Measurements from ENCODE around the gene VSTM2B.

The VSTM2B gene

DNA sequence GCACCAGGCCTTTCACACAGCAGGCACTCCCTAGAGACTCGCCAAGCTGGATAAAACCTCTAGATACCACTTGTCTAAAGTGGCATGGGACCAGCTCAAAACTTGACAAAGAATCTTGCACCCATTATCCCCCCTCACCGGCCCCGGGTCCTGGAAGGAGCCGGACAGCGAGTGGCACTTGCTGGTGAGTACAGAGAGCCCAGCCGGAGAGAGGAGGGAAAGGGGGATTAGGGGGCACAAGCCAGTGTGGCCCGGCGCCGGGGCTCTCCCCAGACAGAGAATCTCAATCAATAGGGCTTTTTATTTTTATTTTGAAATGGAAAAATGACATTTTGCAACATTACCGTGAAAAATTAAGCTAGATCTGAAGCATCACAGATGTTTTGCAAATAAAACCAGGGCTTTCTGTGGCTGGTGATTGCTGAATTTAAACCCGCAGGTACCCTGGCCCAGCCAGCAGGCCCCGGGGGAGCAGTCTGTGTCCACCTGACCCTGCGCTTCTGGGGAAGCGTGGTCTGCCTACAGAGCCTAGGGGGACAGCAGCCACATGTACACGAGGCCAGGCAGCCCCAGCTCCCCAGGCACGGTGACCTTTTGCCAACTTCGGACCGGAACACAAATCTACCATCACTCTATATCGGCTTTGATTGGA, 10.0 kb upstream of the VSTM2B start:
- DNase-seq (ENCODE audit: low read depth), result no peak
- no peak overlapping the region for H3K4me3 ChIP-seq (ENCODE audit: low read length)
- TF ChIP-seq, protein P1, sequence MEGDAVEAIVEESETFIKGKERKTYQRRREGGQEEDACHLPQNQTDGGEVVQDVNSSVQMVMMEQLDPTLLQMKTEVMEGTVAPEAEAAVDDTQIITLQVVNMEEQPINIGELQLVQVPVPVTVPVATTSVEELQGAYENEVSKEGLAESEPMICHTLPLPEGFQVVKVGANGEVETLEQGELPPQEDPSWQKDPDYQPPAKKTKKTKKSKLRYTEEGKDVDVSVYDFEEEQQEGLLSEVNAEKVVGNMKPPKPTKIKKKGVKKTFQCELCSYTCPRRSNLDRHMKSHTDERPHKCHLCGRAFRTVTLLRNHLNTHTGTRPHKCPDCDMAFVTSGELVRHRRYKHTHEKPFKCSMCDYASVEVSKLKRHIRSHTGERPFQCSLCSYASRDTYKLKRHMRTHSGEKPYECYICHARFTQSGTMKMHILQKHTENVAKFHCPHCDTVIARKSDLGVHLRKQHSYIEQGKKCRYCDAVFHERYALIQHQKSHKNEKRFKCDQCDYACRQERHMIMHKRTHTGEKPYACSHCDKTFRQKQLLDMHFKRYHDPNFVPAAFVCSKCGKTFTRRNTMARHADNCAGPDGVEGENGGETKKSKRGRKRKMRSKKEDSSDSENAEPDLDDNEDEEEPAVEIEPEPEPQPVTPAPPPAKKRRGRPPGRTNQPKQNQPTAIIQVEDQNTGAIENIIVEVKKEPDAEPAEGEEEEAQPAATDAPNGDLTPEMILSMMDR (conservative IDR thresholded peaks at IDR 0.05; ENCODE audit: low read length), result no peak

DNA sequence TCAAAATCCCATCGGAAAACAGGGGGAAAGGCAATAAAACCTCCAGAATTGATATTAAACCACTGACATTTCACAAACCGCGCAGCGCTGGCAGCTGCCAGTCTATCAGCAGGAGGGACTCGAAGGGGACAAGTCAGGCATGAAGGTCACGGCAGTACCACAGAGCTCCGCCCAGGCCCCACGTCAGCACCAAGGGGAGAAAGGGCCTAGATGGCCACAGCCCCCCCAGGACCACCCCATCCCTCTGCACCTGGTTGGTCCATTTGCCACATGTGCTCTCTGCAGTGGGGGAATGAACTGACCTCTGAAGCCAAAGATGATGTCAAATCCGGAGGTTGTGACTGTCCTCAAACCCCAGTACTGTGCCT, 9.5 kb upstream of the VSTM2B start:
- TF ChIP-seq, protein P1 (conservative IDR thresholded peaks at IDR 0.05; ENCODE audit: low read length), result no peak
- no peak for DNase-seq (ENCODE audit: low read depth)
- H3K4me3 ChIP-seq (ENCODE audit: low read length), result no peak overlapping the region

DNA sequence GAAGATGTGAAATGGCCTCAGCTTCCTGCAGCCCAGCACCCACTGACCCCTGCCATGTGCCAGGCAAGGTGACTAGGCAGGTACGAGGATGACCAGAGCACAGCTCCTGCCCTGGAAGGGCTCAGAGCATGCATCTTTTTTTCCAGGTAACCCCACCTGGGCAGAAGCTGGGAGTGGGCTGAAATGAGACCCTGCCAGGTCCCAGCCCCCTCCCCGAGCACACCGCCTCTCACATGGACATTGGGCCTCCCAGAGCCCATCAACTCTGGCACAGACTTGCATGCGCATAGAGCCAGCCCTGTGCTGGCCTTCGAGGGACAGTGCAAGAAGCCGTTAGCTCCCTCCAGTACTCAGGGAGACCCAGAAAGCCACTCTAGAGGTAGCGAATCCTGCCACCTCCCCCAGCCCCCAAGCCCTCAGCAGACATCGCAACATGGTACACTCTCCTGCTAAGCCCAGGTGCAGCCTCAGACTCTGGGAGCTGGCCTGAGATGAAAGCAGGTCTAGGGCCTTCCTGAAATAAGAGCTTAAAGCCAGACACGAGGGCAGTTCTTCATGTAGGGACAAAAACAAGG, 8.9 kb upstream of the VSTM2B start:
- TF ChIP-seq, protein P1 (conservative IDR thresholded peaks at IDR 0.05; ENCODE audit: low read length), result no peak

DNA sequence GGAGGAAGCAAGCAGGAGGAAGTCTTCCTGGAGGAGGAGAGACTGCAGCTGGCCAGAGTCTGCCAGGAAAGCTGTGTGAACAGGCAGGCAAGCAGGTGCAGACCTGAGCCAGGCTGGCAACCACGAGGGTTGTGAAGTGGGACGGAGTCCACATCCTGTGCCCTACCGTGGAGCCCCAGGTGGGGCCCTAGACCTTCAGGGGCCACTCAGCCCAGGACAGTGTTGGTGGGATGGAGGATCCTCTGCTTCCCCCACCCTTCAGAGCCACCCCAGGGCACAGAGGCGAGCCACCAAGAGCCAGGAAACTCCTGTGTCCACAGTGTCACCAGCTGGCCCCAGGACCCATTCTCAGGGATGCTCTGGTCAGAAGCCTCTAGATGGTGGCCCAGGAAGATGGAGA, 8.4 kb upstream of the VSTM2B start:
- TF ChIP-seq, protein P1 (conservative IDR thresholded peaks at IDR 0.05; ENCODE audit: low read length), result no peak
- DNase-seq (ENCODE audit: low read depth), result no peak
- H3K4me3 ChIP-seq (ENCODE audit: low read length), result no peak overlapping the region

More for the DNA sequence above, 8.9 kb upstream of the VSTM2B start:
- no peak overlapping the region for H3K4me3 ChIP-seq (ENCODE audit: low read length)
- no peak for DNase-seq (ENCODE audit: low read depth)

DNA sequence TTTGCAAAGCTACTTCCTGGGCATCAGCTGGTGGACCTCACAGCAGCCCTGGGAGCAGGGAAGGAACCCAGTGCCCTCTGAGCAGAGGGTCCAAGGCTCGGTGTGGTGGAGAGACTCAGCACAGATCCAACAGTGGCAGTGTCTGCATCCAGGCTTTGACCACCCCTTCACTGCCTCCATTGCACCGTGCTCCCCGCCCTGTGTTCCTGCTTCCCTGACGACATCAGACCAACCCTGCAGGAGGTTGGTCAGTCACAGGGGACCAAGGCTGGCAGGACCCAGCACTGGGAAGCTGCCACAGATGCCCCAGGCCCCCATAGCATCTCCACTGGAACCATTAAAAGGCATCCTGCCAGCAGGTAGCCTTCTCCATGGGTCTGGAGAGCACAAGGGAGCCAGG, 7.8 kb upstream of the VSTM2B start:
- TF ChIP-seq, protein P1 (conservative IDR thresholded peaks at IDR 0.05; ENCODE audit: low read length), result no peak

DNA sequence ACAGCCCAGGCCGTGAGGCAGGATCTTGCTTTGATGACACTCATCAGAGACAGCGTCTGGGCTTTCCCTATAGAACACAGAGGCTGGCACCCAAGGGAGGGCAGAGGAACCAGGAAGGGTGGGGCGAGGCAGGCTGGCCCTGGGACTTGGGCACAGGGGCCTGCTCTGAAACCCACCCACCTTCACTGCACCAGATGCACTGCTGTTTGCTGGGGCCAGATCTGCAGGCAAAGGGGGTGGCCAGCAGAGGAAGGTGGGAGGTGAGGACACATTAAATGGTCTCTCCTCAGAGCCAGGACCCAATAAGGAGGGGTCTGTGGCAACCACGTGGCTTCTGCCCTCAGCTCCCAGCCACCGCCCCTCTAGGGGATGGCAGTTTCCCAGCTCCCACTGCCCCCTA, 6.6 kb upstream of the VSTM2B start:
- DNase-seq (ENCODE audit: low read depth), result no peak
- H3K4me3 ChIP-seq (ENCODE audit: low read length), result no peak overlapping the region
- TF ChIP-seq, protein P1 (conservative IDR thresholded peaks at IDR 0.05; ENCODE audit: low read length), result no peak

More for the DNA sequence above, 7.8 kb upstream of the VSTM2B start:
- H3K4me3 ChIP-seq (ENCODE audit: low read length), result no peak overlapping the region
- DNase-seq (ENCODE audit: low read depth), result no peak

DNA sequence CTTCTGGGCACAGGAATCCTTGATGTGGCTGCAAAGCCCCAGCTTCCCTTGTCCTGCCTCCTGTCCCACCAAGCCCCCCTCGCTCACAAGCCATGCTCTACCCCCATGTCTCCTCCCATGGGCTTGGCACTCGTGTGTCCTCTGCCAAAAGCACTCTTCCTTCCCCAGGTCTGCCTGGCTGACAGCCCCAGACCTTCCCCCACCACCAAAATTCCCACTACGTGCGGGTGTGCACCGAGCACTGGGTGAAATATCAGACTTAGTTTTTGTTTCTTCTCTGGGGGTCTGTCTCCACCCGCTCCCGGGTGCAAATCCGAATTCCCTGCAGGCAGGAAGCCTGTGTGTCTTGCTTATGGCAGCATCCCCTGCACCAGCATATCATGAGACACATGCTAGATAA, 5.9 kb upstream of the VSTM2B start:
- TF ChIP-seq, protein P1 (conservative IDR thresholded peaks at IDR 0.05; ENCODE audit: low read length), result no peak
- no peak for DNase-seq (ENCODE audit: low read depth)
- no peak overlapping the region for H3K4me3 ChIP-seq (ENCODE audit: low read length)
